IPS-18a (cell line): ENCODE results near the gene RIT2.

Experiments
- H3K27ac ChIP-seq: one replicate; pipeline ENCODE4 v1.5.1; 2013; ENCODE audit warnings: low read length
- H3K27me3 ChIP-seq: one replicate; pipeline ENCODE4 v1.6.1; 2013; ENCODE audit warnings: mild to moderate bottlenecking, low read length; ENCODE audit not compliant: control insufficient read depth, insufficient read depth
- H3K36me3 ChIP-seq: one replicate; pipeline ENCODE4 v1.6.1; 2013; ENCODE audit warnings: low read depth, low read length; ENCODE audit not compliant: control insufficient read depth
- H3K4me1 ChIP-seq: one replicate; pipeline ENCODE4 v1.6.1; 2013; ENCODE audit warnings: low read depth, low read length; ENCODE audit not compliant: control insufficient read depth
- H3K4me3 ChIP-seq: one replicate; pipeline ENCODE4 v1.5.1; 2013; ENCODE audit warnings: low read length
- H3K9ac ChIP-seq: one replicate; pipeline ENCODE4 v1.6.1; 2013; ENCODE audit warnings: mild to moderate bottlenecking, low read length, moderate library complexity
- H3K9me3 ChIP-seq: one replicate; pipeline ENCODE4 v1.6.1; 2013; ENCODE audit warnings: low read depth, low read length; ENCODE audit not compliant: control insufficient read depth

RIT2 gene

GRCh38 chr18:43130716-43131260 is 15.3 kb upstream of the RIT2 start:
- Histone ChIP-seq H3K27me3 (no peaks in the 10 kb centered on the region), H3K36me3 (no peaks in the 10 kb centered on the region), H3K4me3 (no peak overlapping the region), H3K9ac (no peak overlapping the region), H3K27ac (no peak overlapping the region), H3K9me3 (peaks cover 3% of the 10 kb centered on the region), H3K4me1 (peaks cover 10% of the 10 kb centered on the region)

DNA sequence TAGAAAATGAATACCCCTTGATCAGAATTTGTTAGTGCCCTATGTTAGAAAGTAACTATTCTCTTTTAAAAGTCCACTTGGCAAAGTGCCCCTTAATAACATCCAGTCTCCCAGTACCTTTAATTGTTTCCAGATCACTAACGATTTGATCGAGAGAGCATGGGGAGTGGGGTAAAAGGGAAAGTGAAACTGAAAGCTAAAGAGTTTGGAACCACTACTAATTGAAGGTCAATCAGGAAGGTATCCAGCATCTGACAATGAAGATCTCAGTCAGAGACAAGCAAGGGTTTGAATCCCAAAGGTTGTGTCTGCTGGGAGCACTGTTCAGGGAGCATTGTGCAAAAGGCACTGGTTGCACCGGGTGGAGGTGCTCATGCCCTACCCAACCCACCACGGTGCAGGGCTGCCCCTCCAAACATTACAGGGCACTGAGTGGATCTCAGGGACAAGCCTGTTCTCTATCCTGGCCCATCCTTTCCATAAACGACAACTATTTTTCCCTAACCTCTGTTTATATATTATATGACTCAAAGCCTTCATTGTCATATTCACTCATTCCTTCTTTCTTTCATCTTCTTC is 14.6 kb upstream of the RIT2 start:
- Histone ChIP-seq H3K9me3 (peaks cover 3% of the 10 kb centered on the region), H3K4me1 (peaks cover 10% of the 10 kb centered on the region), H3K27ac (no peak overlapping the region), H3K9ac (no peak overlapping the region), H3K27me3 (no peaks in the 10 kb centered on the region), H3K4me3 (no peak overlapping the region), H3K36me3 (no peaks in the 10 kb centered on the region)

DNA sequence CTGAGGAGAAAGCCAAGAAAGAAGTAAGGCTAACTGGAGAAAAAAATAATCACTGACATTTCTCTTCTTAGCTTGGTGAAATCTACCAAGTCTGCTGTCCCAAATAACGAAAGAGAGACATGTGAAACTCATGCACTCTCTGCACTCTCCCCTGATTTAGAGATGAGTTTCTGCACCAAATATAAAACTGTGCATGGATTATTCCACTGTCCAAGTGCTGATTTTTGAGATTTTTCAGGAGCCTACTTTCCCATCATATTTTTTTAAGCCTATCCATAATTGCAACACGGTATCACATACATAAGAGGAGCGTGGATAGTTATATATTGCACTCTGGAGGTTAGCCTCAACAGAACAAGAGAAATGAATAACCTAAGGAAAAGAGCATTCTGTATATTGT is 10.0 kb upstream of the RIT2 start:
- Histone ChIP-seq H3K4me3 (no peak overlapping the region), H3K36me3 (no peaks in the 10 kb centered on the region), H3K9me3 (no peaks in the 10 kb centered on the region), H3K9ac (no peak overlapping the region), H3K27ac (no peak overlapping the region), H3K27me3 (no peaks in the 10 kb centered on the region), H3K4me1 (peaks cover 10% of the 10 kb centered on the region)

- H3K4me1 ChIP-seq, result peaks cover 13% of the 10 kb centered on the region
- no peaks in the 10 kb centered on the region for H3K27me3 ChIP-seq
- no peak overlapping the region for H3K27ac ChIP-seq
- H3K36me3 ChIP-seq, result no peaks in the 10 kb centered on the region
- H3K9me3 ChIP-seq, result no peaks in the 10 kb centered on the region
- no peak overlapping the region for H3K4me3 ChIP-seq
- H3K9ac ChIP-seq, result no peak overlapping the region
Observed at GRCh38 chr18:43122955-43123354, 7.5 kb upstream of the RIT2 start.

GRCh38 chr18:43116699-43117294 is 1.3 kb upstream of the RIT2 start:
- Histone ChIP-seq H3K4me3 (no peak overlapping the region), H3K4me1 (peaks cover 3% of the 10 kb centered on the region), H3K36me3 (no peaks in the 10 kb centered on the region), H3K9me3 (no peaks in the 10 kb centered on the region), H3K27ac (no peak overlapping the region), H3K9ac (no peak overlapping the region), H3K27me3 (no peaks in the 10 kb centered on the region)

DNA sequence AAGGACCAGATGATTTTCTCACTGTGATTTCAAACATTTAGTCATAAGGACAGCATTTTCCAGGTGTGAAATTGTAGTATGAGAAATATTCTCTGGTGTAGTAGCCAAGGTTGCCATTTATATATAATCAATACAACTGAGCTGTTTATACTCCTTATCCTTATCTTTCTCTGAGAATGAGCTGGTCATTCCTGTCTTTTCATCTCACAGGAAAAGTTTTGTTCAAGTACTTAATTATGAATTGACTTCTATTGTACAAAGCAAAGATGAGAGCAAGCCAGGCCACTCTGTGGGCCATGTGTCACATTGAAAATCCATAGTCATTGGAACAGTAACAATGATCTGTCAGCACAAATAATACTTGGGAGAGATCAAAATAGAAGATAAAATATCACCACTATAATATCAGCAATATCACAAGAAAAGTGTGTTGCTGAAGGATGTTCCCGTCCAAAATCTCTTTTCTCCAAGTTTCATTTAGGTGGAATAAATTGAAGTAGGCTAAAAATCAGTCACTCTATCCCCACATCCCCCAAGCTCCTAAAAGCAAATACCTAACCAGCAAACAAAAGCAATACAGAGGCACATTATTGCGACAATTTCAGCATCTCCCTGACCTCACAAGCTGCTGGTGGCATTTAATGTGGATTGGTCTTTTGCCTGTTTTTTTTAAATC is 2.1 kb downstream of the RIT2 start:
- Histone ChIP-seq H3K9ac (no peak overlapping the region), H3K9me3 (no peaks in the 10 kb centered on the region), H3K4me1 (no peaks in the 10 kb centered on the region), H3K27me3 (no peaks in the 10 kb centered on the region), H3K27ac (no peak overlapping the region), H3K36me3 (no peaks in the 10 kb centered on the region), H3K4me3 (no peak overlapping the region)

GRCh38 chr18:43108882-43109281 is 6.6 kb downstream of the RIT2 start:
- Histone ChIP-seq H3K4me3 (no peak overlapping the region), H3K4me1 (peaks cover 5% of the 10 kb centered on the region), H3K36me3 (no peaks in the 10 kb centered on the region), H3K27ac (no peak overlapping the region), H3K9me3 (no peaks in the 10 kb centered on the region), H3K27me3 (no peaks in the 10 kb centered on the region), H3K9ac (no peak overlapping the region)

- no peaks in the 10 kb centered on the region for H3K27me3 ChIP-seq
- no peaks in the 10 kb centered on the region for H3K36me3 ChIP-seq
- no peak overlapping the region for H3K9ac ChIP-seq
- no peak overlapping the region for H3K27ac ChIP-seq
- H3K4me3 ChIP-seq, result no peak overlapping the region
- H3K4me1 ChIP-seq, result peaks cover 5% of the 10 kb centered on the region
- no peaks in the 10 kb centered on the region for H3K9me3 ChIP-seq
Observed at GRCh38 chr18:43108469-43108868, 7.0 kb downstream of the RIT2 start.

DNA sequence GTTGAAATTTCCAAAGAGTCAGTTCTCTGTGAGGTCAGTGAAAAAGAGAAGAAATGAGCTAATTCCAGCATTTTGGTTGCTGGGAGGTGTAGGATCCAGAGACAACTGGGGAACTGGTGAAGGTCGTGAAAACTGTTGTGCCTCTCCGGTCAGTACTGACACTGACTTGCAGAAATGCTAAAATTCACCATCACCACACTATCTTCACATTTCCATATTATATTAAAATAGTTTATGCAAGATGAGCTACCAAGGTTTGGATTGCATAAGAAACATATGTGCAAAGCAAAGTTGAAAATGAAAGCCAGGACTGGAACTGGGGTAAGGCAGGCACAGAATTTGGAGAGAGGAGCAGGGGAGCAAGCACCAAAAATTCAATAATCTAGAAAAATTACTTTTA is 21.8 kb downstream of the RIT2 start:
- Histone ChIP-seq H3K27ac (no peak overlapping the region), H3K9ac (no peak overlapping the region), H3K36me3 (no peaks in the 10 kb centered on the region), H3K9me3 (no peaks in the 10 kb centered on the region), H3K4me1 (no peaks in the 10 kb centered on the region), H3K4me3 (no peak overlapping the region), H3K27me3 (no peaks in the 10 kb centered on the region)

GRCh38 chr18:43092539-43092938 is 22.9 kb downstream of the RIT2 start:
- Histone ChIP-seq H3K27ac (no peak overlapping the region), H3K4me3 (no peak overlapping the region), H3K36me3 (no peaks in the 10 kb centered on the region), H3K9me3 (no peaks in the 10 kb centered on the region), H3K9ac (no peak overlapping the region), H3K27me3 (no peaks in the 10 kb centered on the region), H3K4me1 (no peaks in the 10 kb centered on the region)

DNA sequence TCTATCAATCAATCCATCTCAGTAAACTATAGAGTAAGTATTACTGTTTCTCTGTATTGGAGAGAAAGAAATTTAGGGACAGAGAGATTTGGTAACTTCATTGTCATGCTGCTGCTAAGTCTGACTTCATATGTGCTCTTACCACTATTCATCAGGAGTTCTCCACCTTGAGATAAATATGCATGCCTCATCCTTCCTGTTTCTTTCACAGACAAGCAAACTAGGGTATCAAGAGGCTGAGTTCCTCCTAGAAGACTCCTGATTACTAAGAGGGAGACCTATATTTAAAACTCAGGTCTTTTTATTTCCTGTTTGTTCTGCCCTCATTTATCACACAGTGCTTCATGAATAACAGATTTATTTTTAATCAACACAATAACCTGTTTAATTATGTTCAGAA is 34.1 kb downstream of the RIT2 start:
- no peaks in the 10 kb centered on the region for H3K9me3 ChIP-seq
- peaks cover 34% of the 10 kb centered on the region for H3K4me1 ChIP-seq
- H3K9ac ChIP-seq, result no peak overlapping the region
- H3K27me3 ChIP-seq, result no peaks in the 10 kb centered on the region
- no peaks in the 10 kb centered on the region for H3K36me3 ChIP-seq
- H3K4me3 ChIP-seq, result no peak overlapping the region
- H3K27ac ChIP-seq, result no peak overlapping the region

DNA sequence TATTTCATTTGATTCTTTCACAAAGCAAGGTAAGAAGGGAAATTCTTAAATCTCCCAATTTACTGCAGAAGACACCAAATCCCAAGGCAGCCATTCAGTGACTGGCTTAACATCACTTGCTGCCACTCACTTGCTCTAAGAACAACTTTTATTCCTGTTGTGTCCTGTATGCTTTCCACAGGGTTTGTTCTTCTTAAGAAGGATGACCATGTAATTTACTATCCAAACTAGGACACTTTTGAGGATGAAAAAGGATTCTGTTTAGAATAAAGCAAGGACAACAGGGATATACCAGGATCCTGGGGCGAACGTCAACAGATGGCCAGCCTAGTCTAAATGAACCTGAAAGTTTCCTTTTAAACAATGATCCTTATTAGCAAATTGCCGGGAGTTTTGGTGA is 34.8 kb downstream of the RIT2 start:
- Histone ChIP-seq H3K27ac (no peak overlapping the region), H3K9ac (no peak overlapping the region), H3K4me3 (no peak overlapping the region), H3K4me1 (peaks cover 34% of the 10 kb centered on the region), H3K36me3 (no peaks in the 10 kb centered on the region), H3K9me3 (no peaks in the 10 kb centered on the region), H3K27me3 (no peaks in the 10 kb centered on the region)
